GM21825 (cell line): ENCODE results near the gene DENND2A.
"Not testable (repeated sequence)": the region's sequence is repeated elsewhere in the genome, so short reads cannot be mapped to it uniquely, and the experiment has no call there.

Experiments
- ATAC-seq: cut with Tn5 transposase; IDR thresholded peaks from one replicate; pipeline ENCODE4 v1.9.1; 2021; ENCODE audit warnings: mild to moderate bottlenecking, moderate library complexity; ENCODE audit not compliant: unreplicated experiment

Gene DENND2A

DNA sequence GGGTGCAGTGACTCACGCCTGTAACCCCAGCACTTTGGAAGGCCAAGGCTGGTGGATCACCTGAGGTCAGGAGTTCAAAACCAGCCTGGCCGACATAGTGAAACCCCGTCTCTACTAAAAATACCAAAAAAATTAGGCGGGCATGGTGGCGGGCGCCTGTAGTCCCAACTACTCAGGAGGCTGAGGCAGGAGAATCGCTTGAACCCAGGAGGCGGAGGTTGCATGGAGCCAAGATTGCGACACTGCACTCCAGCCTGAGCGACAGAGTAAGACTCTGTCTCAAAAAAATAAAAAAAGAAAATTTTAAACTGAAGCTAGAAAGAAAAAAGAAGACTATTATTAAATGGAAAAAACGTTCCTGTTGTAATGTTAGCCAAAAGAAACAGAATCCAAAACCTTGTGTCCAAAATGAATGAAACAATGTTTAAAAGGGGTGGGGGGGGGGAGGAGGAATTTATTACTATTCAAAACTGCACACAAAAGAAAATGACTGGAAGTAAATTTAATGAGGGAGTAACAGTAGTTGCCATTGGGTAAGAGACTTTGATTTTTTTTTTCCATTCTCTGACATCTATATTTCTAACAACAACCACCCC is 20.6 kb downstream of the DENND2A start:
- not testable (repeated sequence) for ATAC-seq

DNA sequence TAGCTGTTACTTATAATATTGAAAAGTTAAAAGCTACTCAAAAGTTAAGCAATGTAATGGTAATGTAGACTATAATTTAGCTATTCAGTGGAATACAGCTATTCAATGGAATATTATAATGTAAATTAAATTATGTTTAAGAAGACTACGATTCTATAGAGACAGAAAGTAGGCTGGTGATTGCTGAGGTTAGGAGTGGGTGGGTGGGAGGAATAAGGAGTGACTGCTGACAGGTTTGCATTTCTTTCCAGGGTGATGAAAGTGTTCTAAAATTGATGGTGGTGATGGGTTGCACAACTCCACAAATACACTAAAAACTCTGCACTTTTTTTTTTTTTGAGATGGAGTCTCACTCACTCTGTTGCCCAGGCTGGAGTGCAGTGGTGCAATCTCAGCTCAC is 21.4 kb downstream of the DENND2A start:
- ATAC-seq = no peak

DNA sequence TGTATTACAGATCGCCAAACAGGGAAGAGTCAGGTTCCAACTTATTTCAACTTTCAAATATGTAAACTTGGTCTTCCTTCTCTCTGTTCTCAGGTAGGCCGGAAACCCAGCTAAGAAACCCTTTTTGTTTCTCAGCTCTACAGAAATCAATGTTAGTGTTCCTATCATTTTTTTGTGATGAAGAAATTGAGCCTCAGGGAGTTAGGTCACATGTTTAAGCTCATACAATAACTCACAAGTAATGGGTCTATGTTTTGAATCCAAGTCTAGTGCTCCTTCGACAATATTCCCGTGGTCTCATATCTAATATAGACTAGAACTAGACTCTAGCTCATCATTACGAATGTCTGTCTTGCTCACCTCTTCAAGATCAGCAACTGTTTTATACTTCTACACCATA is 22.3 kb downstream of the DENND2A start:
- ATAC-seq = no peak

DNA sequence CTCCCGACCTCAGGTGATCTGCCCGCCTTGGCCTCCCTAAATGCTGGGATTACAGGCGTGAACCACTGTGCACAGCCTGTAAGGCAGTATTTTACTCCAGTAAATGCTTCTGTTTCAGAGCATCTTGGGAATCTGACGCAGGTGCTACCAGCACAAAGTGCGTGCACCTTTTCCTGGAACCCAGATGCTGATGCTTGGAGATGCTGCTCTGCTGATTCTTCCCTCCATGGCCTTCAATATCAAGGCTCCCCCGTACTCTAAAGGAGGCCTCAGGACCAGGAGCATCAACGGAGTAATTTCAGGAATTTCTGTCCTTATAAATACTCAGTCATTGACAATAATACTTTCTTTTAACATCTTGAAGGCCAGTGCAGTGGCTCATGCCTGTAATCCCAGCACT is 23.5 kb downstream of the DENND2A start:
- ATAC-seq = no peak

DNA sequence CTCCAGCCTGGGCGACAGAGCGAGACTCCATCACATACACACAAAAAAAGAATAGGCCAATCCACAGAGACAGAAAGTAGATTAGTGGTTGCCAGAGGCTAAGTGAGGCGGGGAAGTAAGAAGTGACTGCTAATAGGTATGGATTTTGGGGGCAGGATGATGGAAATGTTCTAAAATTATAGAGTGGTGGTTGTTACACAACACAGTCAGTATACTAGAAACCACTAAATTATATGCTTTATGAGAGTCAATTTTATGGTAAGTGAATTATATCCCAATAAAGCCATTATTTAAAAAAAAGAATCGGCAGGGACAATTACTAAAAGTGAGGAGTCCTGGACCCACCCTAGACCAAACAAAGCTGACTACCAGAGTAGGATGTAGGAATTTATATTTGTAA is 24.3 kb downstream of the DENND2A start:
- no peak for ATAC-seq

DNA sequence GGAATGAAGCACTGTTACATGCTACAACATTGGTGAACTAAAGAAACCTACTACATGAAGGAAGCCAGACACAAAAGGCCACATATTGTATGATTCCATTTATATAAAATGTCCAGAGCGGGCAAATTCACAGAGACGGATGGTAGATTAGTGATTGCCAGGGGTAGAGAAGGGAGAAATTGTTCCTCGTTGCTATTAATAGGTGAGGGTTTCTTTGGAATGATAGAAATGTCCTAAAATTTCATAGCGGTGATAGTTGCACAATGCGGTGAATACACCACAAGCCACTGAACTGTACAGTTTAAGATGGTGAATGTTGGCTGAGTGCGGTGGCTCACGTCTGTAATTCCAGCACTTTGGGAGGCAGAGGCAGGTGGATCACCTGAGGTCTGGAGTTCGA is 29.0 kb downstream of the DENND2A start:
- ATAC-seq = no peak

DNA sequence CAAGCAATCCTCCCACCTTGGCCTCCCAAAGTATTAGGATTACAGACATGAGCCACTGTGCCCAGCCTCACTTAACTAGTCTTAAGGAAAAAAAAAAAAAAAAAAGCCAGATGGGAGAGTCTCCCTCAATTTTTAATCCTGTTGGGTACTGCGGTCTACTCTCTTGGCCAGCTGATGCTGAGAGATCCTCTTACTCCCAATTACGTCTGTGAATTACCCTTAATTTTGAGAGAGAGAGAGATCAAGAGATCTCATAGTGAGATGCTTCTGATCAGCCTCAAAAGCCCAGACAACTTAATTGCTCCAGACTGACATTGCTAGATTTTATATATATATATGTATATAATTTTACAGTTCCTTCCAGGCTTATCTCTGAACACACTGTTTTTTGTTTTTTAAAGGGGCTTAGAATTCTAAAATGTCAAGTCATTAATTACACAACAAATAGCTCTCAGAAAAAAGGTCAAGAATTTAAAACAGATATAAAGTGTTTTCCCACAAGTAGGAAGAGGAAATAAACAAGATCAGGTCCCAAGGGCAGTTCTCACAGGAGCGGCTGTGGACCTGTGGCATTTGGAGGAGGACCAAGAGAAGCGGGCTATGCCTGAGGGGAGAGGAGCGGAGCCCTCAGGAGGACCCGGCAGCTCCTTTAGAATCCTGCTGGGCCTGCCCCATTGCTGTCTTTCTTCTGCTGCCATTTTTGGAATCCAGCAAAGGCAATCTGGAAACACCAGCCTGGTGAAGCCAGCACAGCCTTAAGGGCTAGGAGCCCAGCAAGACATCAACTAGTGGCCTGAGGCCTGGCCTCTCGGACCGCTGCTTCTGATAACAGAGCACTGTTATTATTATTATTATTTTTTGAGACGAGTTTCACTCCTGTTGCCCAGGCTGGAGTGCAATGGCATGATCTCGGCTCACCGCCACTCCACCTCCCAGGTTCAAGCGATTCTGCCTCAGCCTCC is 30.1 kb downstream of the DENND2A start:
- no peak for ATAC-seq

DNA sequence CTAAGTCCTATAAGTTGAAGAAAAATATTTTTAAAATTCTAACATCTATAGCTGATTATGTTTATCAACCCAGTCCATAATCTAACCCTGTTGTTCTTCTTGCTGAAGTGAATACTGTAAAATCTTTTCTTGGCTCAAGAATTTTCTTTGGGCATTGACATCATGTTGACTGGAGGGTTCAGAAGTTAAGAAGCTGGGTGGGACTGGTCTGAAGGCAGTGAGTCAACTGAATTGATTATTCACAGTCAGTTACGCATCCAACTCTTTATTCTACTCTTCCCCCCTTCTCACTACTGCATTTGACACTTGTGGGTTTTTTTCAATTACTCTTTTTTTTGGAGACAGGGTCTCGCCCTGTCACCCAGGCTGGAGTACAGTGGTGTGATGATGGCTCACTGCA is 31.0 kb downstream of the DENND2A start:
- ATAC-seq = no peak

DNA sequence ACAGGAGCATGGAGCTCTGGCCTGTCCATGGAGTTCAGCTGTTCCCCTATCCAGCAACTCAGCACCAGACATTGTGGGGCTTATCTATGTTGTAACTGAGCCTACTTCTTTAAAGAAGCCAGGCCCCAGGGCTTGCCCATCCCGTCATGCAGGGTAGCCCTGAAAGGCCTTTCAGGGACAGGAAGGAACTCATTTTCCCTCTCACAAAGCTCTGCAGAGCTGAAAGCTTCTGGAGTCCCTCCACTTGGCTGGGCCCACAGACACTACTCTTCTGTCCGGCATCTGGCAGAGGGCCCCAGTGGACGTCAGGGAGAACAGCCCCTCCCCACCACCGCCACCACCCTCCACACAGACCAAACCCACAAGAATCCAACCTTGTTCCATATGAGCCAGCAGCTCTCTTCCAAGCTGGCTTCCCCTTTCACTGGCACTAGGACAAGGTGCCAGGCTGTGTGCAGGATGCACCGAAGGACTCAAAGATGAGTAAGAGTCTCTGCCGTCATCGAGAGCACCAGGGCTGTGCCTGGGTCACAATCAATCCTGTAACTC is 33.1 kb downstream of the DENND2A start:
- ATAC-seq = no peak

DNA sequence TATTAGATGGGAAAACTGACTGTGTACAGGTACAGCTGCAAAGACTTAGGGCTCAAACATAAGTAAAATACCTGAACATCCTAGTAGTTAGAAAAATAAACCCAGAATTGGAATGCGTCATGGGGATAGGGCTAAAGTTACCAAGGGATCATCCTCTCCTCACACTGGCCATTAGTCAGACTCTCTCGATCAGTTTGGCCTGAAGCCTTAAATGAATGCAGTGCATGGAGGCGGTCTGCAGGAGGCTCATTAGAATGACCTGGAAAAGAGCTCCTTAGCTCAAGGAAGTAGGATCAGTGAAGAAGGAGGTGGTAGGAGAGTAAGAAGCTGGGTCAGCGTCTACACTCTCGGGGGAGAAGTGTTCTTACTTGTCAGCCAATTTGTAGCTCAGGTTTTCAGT is 35.3 kb downstream of the DENND2A start:
- ATAC-seq = no peak

DNA sequence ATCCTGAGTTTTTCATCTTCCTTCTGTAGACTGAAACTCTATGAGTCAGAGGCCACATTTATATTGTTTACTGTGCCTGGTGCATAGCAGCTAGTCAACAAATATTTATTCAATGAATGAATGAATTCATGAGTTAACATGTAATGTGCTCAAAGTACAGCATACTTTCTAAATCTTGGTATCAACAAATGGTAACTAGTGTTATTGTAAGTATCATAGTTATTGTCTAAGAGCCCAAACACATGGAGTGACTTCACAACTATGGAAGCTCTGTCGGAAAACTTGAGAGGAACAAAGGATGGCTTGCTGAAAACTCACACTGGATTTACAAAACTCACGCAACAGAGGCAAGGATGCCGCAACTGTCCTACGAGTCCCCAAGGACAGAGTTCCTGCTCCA is 35.9 kb downstream of the DENND2A start:
- no peak for ATAC-seq

DNA sequence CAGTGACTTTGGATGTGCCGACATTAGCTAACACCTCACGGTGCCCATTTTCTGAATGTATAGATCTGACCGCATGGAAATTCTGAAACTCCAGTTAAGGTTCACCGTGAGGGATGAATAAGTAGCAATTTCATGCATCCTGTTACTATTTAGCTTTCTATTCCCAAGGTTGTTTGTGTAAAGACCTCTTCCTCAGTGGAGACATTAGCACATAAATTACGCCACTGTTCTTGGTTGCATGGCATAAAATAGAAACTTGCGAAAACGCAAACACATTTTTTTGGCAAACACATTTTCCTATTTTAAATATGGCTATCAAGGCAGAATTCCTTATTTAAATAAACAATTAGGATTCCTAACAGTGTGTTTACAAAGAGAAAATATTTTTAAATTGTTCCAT is 36.5 kb downstream of the DENND2A start:
- no peak for ATAC-seq

DNA sequence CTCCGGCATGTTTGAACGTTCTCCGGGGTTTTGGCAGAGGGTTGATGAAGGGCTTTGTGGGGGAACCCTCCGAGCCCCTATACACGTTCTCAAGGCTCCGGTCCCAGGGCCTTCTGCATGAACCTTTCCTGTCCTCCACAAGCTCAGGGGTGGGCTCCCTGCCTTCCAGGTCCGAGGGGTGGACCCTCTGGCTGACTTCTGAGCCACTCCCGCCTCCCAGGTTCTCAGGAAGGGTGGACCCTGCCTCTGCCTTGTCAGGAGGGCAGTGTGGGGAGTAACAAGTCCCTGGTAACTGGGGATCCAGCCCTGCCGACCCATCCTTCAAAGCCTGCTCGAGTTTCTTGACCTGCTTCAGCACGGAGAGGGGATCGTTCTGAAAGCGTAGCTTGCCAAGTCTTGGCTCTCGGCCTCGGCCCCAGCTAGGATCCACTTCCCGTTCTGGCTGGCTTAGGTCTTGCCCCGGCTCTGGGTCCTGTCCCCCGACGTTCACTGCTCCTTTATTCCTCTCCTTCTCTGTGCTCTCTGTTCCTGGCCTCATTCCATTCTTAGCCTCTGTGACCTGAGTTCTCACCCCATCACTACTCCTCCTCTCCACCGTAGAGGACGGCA is 38.9 kb downstream of the DENND2A start:
- ATAC-seq = no peak

DNA sequence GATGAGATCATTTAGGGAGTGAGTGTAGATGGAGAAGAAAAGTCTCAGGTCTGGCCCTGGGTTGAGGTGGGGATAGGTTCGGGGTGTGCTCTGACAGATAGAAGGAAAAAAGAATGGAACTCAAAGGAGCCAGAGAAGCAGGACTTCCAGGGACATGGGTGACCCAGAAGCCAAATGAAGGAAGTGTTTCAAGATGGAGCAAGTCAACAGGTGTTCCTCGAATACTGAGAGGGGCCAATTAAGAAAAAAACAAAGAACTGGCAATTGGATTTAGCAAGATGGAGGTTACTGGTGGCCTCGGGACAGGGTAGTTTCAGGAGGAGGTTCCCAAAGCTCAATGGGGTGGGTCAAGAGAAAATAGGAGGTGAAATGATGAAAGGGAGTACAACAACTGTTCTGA is 40.3 kb downstream of the DENND2A start:
- ATAC-seq = no peak

DNA sequence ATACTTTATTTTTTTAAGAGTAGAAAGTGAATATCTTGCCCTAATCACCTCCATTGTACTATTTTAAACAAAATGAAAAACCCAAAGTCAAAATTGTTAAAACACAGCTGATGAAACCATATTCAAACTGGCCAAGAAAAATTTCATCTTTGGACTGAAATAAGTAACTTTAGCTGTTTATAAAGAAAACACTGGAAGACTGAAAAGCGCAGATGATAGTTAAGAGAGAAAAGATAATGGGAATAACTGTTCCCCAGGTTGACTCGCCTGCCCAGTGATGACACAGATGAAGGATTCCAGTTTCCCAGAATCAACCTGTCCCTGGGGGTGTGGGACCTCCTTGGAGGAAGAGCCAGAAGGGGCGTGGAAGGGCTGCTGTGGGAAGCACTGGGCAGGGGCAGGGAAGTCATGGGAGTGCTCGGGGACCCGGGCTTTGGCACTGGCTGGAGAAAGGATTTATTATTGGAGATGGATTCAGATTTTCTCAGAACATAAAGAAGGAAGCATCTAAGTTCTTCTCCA is 43.1 kb downstream of the DENND2A start:
- ATAC-seq = no peak

DNA sequence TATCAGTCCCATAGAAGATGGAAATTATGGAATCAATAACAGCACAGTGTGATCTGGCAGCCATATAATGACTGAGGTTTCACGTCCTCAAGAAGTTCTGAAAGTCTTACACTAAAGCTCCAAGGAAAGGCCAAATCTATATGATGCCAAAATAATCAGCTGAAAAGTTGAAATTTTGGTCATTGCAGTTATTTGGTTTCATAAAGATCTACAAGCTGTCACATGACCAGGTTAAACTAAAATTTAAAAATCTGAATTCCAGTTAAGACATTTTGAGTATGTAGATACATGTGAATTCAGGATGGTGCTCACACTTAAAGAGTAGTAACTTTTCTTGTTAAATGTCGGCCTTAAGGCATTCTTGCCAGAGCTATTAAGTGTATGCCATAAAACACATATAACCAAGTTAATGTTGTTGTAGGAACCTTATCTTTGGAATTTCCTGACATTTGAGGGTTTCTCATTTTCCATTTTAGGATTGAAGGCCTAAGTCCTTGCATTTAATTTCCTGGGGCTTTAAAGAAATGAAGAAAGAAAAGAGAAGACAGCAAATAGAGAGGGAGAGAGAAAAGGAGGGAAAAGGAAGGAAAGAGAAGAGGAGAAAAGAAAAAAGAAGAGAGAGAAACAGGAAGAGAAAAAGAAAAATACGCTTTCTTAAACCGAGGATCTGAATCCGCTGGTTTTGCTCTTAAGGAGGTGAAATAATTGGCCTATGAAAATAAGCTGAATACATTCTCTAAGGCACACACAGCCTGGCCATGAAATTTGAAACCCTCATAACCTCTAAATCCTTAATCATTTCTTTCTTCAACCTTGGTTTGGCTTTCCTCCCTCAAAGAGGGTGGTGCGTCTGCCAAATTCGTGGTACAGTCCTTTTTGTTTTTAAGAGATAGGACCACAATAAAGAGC is 43.8 kb downstream of the DENND2A start:
- ATAC-seq = no peak

DNA sequence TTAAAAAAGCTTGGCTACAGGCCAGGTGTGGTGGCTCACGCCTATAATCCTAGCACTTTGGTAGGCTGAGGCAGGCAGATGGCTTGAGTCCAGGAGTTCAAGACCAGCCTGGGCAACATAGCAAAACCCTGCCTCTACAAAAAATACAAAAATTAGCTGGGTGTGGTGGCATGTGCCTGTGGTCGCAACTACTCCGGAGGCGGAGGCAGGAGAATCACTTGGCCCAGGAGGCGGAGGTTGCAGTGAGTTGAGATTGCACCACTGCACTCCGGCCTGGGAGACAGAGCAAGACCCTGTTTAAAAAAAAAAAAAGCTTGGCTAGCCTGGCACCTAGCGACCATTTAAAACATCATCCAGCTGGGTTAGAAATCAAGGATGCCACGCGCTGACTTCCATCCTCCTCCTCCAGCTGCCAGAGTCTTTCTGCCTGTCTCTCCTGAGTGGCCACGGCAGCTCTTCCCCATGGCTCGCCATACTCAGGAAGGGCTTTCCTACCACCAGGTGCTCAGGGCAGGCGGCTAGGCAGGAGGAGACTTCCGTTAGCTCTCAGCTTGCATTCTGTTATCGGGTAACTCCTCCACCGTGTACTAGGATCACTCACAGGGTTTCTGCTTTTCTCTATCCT is 45.0 kb downstream of the DENND2A start:
- ATAC-seq = no peak

DNA sequence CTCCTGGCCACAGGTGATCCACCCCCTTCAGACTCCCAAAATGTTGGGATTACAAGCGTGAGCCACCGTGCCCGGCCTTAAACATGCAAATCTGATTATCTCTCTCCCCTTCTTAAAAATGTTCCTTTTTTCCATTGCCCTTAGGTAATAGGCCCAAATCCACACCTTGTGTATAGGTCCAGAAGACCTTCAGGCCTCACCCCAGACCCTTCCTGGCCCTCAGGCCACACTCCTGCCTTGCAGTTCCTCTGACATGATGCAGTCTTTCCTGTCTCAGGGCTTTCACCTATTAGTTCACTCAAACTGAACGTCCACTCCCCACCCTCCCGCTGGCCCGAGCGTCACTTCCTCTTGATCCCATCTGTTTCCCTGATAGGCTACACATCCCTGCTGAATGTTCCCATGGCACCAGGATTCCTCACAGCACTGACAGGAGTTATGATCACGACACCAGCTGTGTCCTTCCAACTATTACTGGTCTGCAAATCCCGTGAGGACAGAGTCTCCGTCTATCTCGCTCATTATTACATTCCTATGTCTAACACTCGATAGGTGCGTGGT is 46.4 kb downstream of the DENND2A start:
- ATAC-seq = no peak

DNA sequence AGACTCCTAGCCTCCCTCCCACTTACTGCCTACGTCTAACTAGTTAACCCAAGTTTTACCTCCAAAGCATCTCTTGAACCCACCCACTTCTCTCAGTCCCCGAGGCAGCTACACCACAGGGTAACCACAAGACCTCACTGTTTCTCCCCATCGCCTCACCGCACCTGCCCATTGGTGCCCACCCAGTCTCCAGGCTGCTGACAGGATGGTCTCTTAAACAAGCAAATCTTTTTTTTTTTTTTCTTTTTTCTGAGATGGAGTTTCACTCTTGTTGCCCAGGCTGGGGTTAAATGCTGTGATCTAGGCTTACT is 47.0 kb downstream of the DENND2A start:
- no peak for ATAC-seq
